ENCODE measurements around the gene PDGFRB.

PDGFRB gene

GRCh38 chr5:150126921-150127265 is 28.8 kb downstream of the PDGFRB start:
- DNase-seq = no peak

- DNase-seq = no peak
Measured at GRCh38 chr5:150126199-150126920, 29.3 kb downstream of the PDGFRB start.

- no peak for DNase-seq
Measured at GRCh38 chr5:150125334-150125733, 30.3 kb downstream of the PDGFRB start.

GRCh38 chr5:150124596-150124995 is 31.0 kb downstream of the PDGFRB start:
- no peak for DNase-seq

GRCh38 chr5:150124111-150124557 is 31.5 kb downstream of the PDGFRB start:
- no peak for DNase-seq

GRCh38 chr5:150123542-150123941 is 32.1 kb downstream of the PDGFRB start:
- DNase-seq = no peak

GRCh38 chr5:150122536-150123481 is 32.8 kb downstream of the PDGFRB start:
- no peak for DNase-seq

GRCh38 chr5:150122158-150122510 is 33.5 kb downstream of the PDGFRB start:
- DNase-seq = no peak

- DNase-seq = no peak
Measured at GRCh38 chr5:150121448-150122157, 34.0 kb downstream of the PDGFRB start.

- no peak for DNase-seq
Measured at GRCh38 chr5:150120617-150121447, 34.8 kb downstream of the PDGFRB start.

GRCh38 chr5:150120062-150120441 is 35.6 kb downstream of the PDGFRB start:
- DNase-seq = no peak

- no peak for DNase-seq
Measured at GRCh38 chr5:150119421-150120061, 36.1 kb downstream of the PDGFRB start.

- DNase-seq = no peak
Measured at GRCh38 chr5:150118561-150119229, 37.0 kb downstream of the PDGFRB start.

GRCh38 chr5:150117945-150118560 is 37.6 kb downstream of the PDGFRB start:
- DNase-seq = no peak

GRCh38 chr5:150116667-150117400 is 38.8 kb downstream of the PDGFRB start:
- DNase-seq = no peak

- no peak for DNase-seq
Measured at GRCh38 chr5:150114773-150115408, 40.8 kb downstream of the PDGFRB start.

- DNase-seq = no peak
Measured at GRCh38 chr5:150114102-150114641, 41.5 kb downstream of the PDGFRB start.

GRCh38 chr5:150113047-150113744 is 42.4 kb downstream of the PDGFRB start:
- no peak for DNase-seq
